GM12878 (cell line): ENCODE measurements around the gene TUBA3E. TPM values are rescaled to one million over a fixed set of nuclear protein-coding genes. Genes with fewer than 3 reads are reported as not detected.
A peak's percentile ranks its signal among the peaks of the same experiment; 100 is the strongest.

ENCODE experiments used
- CBFB ChIP-seq: IDR thresholded peaks from 2 replicates; pipeline ENCODE4 v1.6.1; 2016; ENCODE audit warnings: antibody characterized with exemption, low read depth
- CREM ChIP-seq: IDR thresholded peaks from 2 replicates; pipeline ENCODE4 v1.6.1; 2014; ENCODE audit warnings: antibody characterized with exemption, low read depth
- CTCF ChIP-seq, 3 experiments: IDR thresholded peaks in 2 of 3; conservative IDR thresholded peaks in 1 of 3; 2 replicates each; pipeline ENCODE4 v1.5.1; 2011; ENCODE audit warnings: low read depth in 3 of 3, low read length in 3 of 3, mild to moderate bottlenecking in 3 of 3, control low read depth in 2 of 3, moderate library complexity in 2 of 3, inconsistent platforms in 1 of 3, mixed read lengths in 1 of 3; ENCODE audit not compliant: control insufficient read depth in 2 of 3, insufficient read depth in 1 of 3; ENCODE audit errors: extremely low read depth in 1 of 3
- EGR1 ChIP-seq, 2 experiments: IDR thresholded peaks; 1 replicate in 1 of 2; 2 replicates in 1 of 2; pipeline ENCODE4 v1.6.1; 2011 to 2012; ENCODE audit warnings: low read depth in 2 of 2, low read length in 2 of 2, borderline replicate concordance in 1 of 2, mild to moderate bottlenecking in 1 of 2, moderate library complexity in 1 of 2
- GATAD2B ChIP-seq: fragments of 450-650 bp; conservative IDR thresholded peaks from 2 replicates; pipeline ENCODE4 v1.6.1; 2017; ENCODE audit warnings: low read depth, mild to moderate bottlenecking, moderate library complexity
- NBN ChIP-seq: fragments of 450-650 bp; IDR thresholded peaks from 2 replicates; pipeline ENCODE4 v1.6.1; 2016
- PML ChIP-seq: IDR thresholded peaks from 2 replicates; pipeline ENCODE4 v1.6.1; 2012; ENCODE audit warnings: low read length, inconsistent platforms
- RAD21 ChIP-seq: IDR thresholded peaks from 2 replicates; pipeline ENCODE4 v1.6.1; 2011; ENCODE audit warnings: mild to moderate bottlenecking, low read depth, low read length, moderate library complexity; ENCODE audit not compliant: insufficient read depth
- SMC3 ChIP-seq: IDR thresholded peaks from 2 replicates; pipeline ENCODE4 v1.6.1; 2011; ENCODE audit warnings: low read length, improper control_type of control experiment, borderline replicate concordance
- polyA plus RNA-seq, 11 experiments: library from polyadenylated mRNA; depleted of rRNA in 4 of 11; unstranded in 6 of 11; stranded (reverse) in 5 of 11; fragments of >200 nt; fragmentation: Nextera tagmentation in 4 of 11; fragmentation: Illumina TruSeq in 1 of 11; extraction: Ambion mirVana in 4 of 11; extraction: Trizol in 1 of 11; gene quantifications; 1 replicate in 1 of 11; 2 replicates in 10 of 11; pipeline versions ENCODE4 v1.2.1 to v1.2.3, GENCODE V29; 2011 to 2016; ENCODE audit warnings: inconsistent platforms in 2 of 11, missing spikeins in 2 of 11, low read depth in 1 of 11
- total RNA-seq, 4 experiments: library from RNA; depleted of rRNA in 3 of 4; stranded (reverse); fragments of >200 nt in 3 of 4; fragmentation: Illumina TruSeq in 1 of 4; extraction: Trizol in 1 of 4; gene quantifications; 2 replicates each; pipeline versions ENCODE4 v1.2.1 to v1.2.3, GENCODE V29; 2013 to 2021
- TF ChIP-seq, protein P1 (sequence below): fragments of 450-650 bp; IDR thresholded peaks from 2 replicates; pipeline ENCODE4 v1.6.1; 2017; ENCODE audit warnings: mild to moderate bottlenecking, moderate library complexity
- TF ChIP-seq, protein P2 (sequence below): IDR thresholded peaks from 2 replicates; pipeline ENCODE4 v1.6.1; 2011; ENCODE audit warnings: borderline replicate concordance, low read depth, mild to moderate bottlenecking, moderate library complexity, low read length; ENCODE audit not compliant: insufficient read depth, poor library complexity, severe bottlenecking

The TUBA3E gene
- total and polyA plus RNA-seq, 10 of the 15 experiments (the other 5 are each of a cell fraction or from before 2014, with no cell fraction given) = not detected

GRCh38 chr2:130181880-130182682 is 16.2 kb downstream of the TUBA3E start, which contains the start of gene MZT2B (continued):
- TF ChIP-seq, protein P1, sequence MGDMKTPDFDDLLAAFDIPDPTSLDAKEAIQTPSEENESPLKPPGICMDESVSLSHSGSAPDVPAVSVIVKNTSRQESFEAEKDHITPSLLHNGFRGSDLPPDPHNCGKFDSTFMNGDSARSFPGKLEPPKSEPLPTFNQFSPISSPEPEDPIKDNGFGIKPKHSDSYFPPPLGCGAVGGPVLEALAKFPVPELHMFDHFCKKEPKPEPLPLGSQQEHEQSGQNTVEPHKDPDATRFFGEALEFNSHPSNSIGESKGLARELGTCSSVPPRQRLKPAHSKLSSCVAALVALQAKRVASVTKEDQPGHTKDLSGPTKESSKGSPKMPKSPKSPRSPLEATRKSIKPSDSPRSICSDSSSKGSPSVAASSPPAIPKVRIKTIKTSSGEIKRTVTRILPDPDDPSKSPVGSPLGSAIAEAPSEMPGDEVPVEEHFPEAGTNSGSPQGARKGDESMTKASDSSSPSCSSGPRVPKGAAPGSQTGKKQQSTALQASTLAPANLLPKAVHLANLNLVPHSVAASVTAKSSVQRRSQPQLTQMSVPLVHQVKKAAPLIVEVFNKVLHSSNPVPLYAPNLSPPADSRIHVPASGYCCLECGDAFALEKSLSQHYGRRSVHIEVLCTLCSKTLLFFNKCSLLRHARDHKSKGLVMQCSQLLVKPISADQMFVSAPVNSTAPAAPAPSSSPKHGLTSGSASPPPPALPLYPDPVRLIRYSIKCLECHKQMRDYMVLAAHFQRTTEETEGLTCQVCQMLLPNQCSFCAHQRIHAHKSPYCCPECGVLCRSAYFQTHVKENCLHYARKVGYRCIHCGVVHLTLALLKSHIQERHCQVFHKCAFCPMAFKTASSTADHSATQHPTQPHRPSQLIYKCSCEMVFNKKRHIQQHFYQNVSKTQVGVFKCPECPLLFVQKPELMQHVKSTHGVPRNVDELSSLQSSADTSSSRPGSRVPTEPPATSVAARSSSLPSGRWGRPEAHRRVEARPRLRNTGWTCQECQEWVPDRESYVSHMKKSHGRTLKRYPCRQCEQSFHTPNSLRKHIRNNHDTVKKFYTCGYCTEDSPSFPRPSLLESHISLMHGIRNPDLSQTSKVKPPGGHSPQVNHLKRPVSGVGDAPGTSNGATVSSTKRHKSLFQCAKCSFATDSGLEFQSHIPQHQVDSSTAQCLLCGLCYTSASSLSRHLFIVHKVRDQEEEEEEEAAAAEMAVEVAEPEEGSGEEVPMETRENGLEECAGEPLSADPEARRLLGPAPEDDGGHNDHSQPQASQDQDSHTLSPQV = peak; percentile 67; the same call in 1 of the 2 replicates
- TF ChIP-seq CTCF (IDR thresholded peaks at IDR 0.05 in 2 of 3, conservative IDR thresholded peaks at IDR 0.05 in 1 of 3; ENCODE audit: control insufficient read depth in 2 of 3, extremely low read depth in 1 of 3, insufficient read depth in 1 of 3, low read depth in 3 of 3, low read length in 3 of 3) (peak; percentile 66 to 77 (median 67); a peak in 5 of 6 replicates), GATAD2B (peak; percentile 55; the same call in 1 of the 2 replicates), PML (0 out of 2 replicates have a peak, but pooled peaks have one; percentile 73), EGR1 (IDR thresholded peaks at IDR 0.05; ENCODE audit: borderline replicate concordance in 1 of 2, low read depth in 2 of 2, low read length in 2 of 2) (peak in 1 of 2 experiments; percentile 70; a peak in 2 of 3 replicates), CBFB (0 out of 2 replicates have a peak, but pooled peaks have one; percentile 36), NBN (peak; percentile 28; the same call in 1 of the 2 replicates), CREM (peak; percentile 53), RAD21 (peak; percentile 49), SMC3 (peak; percentile 39; the same call in 1 of the 2 replicates)
- TF ChIP-seq, protein P2, sequence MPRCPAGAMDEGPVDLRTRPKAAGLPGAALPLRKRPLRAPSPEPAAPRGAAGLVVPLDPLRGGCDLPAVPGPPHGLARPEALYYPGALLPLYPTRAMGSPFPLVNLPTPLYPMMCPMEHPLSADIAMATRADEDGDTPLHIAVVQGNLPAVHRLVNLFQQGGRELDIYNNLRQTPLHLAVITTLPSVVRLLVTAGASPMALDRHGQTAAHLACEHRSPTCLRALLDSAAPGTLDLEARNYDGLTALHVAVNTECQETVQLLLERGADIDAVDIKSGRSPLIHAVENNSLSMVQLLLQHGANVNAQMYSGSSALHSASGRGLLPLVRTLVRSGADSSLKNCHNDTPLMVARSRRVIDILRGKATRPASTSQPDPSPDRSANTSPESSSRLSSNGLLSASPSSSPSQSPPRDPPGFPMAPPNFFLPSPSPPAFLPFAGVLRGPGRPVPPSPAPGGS = peak; percentile 34
